IMR-90 (cell line): Measurements from ENCODE around the gene PKHD1. TPM values are rescaled to one million over a fixed set of nuclear protein-coding genes. Genes with fewer than 3 reads are reported as not detected.

ENCODE experiments used
- ATAC-seq: fragments of 200-7000 bp; cut with Tn5 transposase; 2 replicates; pipeline ENCODE4 v1.9.1; 2020; ENCODE audit warnings: low read depth, mild to moderate bottlenecking, moderate library complexity
- BruUV-seq: library from RNA; stranded (reverse); fragments of 400-500 nt; replicated peaks from 2 replicates; lab custom pipeline; 2021; lab: Mats Ljungman, UMichigan
- CTCF ChIA-PET: fragments of 300-600 bp; formaldehyde crosslinking; extraction: SDS; loops from one replicate; lab custom pipeline; 2021; ENCODE audit warnings: antibody characterized with exemption; lab: Yijun Ruan, JAX
- POLR2A ChIA-PET: fragments of 300-600 bp; sonication (Branson Sonifier 250); formaldehyde crosslinking; loops from one replicate; lab custom pipeline; 2022; ENCODE audit warnings: antibody characterized with exemption; ENCODE audit not compliant: unreplicated experiment; lab: Charles Lee
- DNase-seq: peaks from one replicate; pipeline ENCODE4 v3.0.0; 2013
- H2AFZ ChIP-seq: replicated peaks from 2 replicates; pipeline ENCODE3; 2013; ENCODE audit warnings: low read length, mild to moderate bottlenecking; ENCODE audit not compliant: poor library complexity
- H2AK5ac ChIP-seq: 2 replicates; pipeline ENCODE4 v1.6.1; 2013; ENCODE audit warnings: low read depth, low read length, inconsistent platforms
- H2AK9ac ChIP-seq: replicated peaks from 2 replicates; pipeline ENCODE3; 2013; ENCODE audit warnings: mild to moderate bottlenecking, low read depth, low read length, moderate library complexity; ENCODE audit not compliant: poor library complexity
- H2BK120ac ChIP-seq: 2 replicates; pipeline ENCODE4 v1.6.1; 2013; ENCODE audit warnings: low read depth, low read length, inconsistent platforms
- H2BK15ac ChIP-seq: 3 replicates; pipeline ENCODE4 v1.6.1; 2013; ENCODE audit warnings: low read depth, low read length, inconsistent platforms
- H2BK20ac ChIP-seq: 2 replicates; pipeline ENCODE4 v1.6.1; 2013; ENCODE audit warnings: low read depth, mild to moderate bottlenecking, inconsistent platforms, low read length, moderate library complexity
- H2BK5ac ChIP-seq: 2 replicates; pipeline ENCODE4 v1.6.1; 2013; ENCODE audit warnings: mild to moderate bottlenecking, low read depth, low read length, inconsistent platforms; ENCODE audit not compliant: poor library complexity, severe bottlenecking
- H3K14ac ChIP-seq: replicated peaks from 2 replicates; pipeline ENCODE4 v1.6.1; 2013; ENCODE audit warnings: low read depth, low read length, inconsistent platforms
- H3K18ac ChIP-seq: 2 replicates; pipeline ENCODE4 v1.6.1; 2013; ENCODE audit warnings: low read depth, low read length, control low read depth
- H3K23ac ChIP-seq: 2 replicates; pipeline ENCODE4 v1.6.1; 2013; ENCODE audit warnings: low read depth, low read length, inconsistent platforms
- H3K27ac ChIP-seq: 2 replicates; pipeline ENCODE4 v1.5.1; 2013; ENCODE audit warnings: mild to moderate bottlenecking, control low read depth, low read length; ENCODE audit not compliant: insufficient read depth
- H3K27me3 ChIP-seq: 2 replicates; pipeline ENCODE4 v1.6.1; 2013; ENCODE audit warnings: low read length; ENCODE audit not compliant: control insufficient read depth, insufficient read depth
- H3K36me3 ChIP-seq: 2 replicates; pipeline ENCODE4 v1.6.1; 2013; ENCODE audit warnings: low read length, mixed read lengths; ENCODE audit not compliant: control insufficient read depth, insufficient read depth
- H3K4ac ChIP-seq: 2 replicates; pipeline ENCODE4 v1.6.1; 2013; ENCODE audit warnings: low read depth, low read length, inconsistent platforms
- H3K4me1 ChIP-seq: 2 replicates; pipeline ENCODE4 v1.6.1; 2013; ENCODE audit warnings: low read length, mixed read lengths; ENCODE audit not compliant: control insufficient read depth, insufficient read depth
- H3K4me2 ChIP-seq: 2 replicates; pipeline ENCODE4 v1.6.1; 2013; ENCODE audit warnings: low read depth, mild to moderate bottlenecking, control low read depth, low read length, moderate library complexity
- H3K4me3 ChIP-seq: 2 replicates; pipeline ENCODE4 v1.5.1; 2013; ENCODE audit warnings: low read depth, mild to moderate bottlenecking, control low read depth, low read length, moderate library complexity; ENCODE audit not compliant: insufficient read depth
- H3K56ac ChIP-seq: 2 replicates; pipeline ENCODE4 v1.6.1; 2013; ENCODE audit warnings: low read length, inconsistent platforms; ENCODE audit not compliant: insufficient read depth; ENCODE audit errors: extremely low read depth
- H3K79me1 ChIP-seq, 2 experiments: 2 replicates each; pipeline ENCODE4 v1.6.1; 2013; ENCODE audit warnings: low read length in 2 of 2, inconsistent platforms in 1 of 2, low read depth in 1 of 2
- H3K9ac ChIP-seq: 2 replicates; pipeline ENCODE4 v1.6.1; 2013; ENCODE audit warnings: low read depth, low read length, control low read depth
- H3K9me1 ChIP-seq: 2 replicates; pipeline ENCODE4 v1.6.1; 2013; ENCODE audit warnings: low read length, inconsistent platforms; ENCODE audit not compliant: insufficient read depth
- H3K9me3 ChIP-seq: 2 replicates; pipeline ENCODE4 v1.6.1; 2013; ENCODE audit warnings: low read length; ENCODE audit not compliant: control insufficient read depth, insufficient read depth
- H4K20me1 ChIP-seq: 2 replicates; pipeline ENCODE4 v1.6.1; 2013; ENCODE audit warnings: low read length, inconsistent platforms; ENCODE audit not compliant: insufficient read depth
- H4K5ac ChIP-seq: 2 replicates; pipeline ENCODE4 v1.6.1; 2013; ENCODE audit warnings: mild to moderate bottlenecking, low read depth, low read length, control low read depth
- H4K8ac ChIP-seq, 2 experiments: 2 replicates each; pipeline ENCODE4 v1.6.1; 2013; ENCODE audit warnings: low read depth in 2 of 2, low read length in 2 of 2, control low read depth in 1 of 2, inconsistent platforms in 1 of 2
- H4K91ac ChIP-seq: 2 replicates; pipeline ENCODE4 v1.6.1; 2013; ENCODE audit warnings: low read depth, low read length, inconsistent platforms; ENCODE audit not compliant: insufficient read depth
- CEBPB ChIP-seq: IDR thresholded peaks from 2 replicates; pipeline ENCODE4 v1.6.1; 2012; ENCODE audit warnings: low read depth, low read length, improper control_type of control experiment
- CTCF ChIP-seq: conservative IDR thresholded peaks from 2 replicates; pipeline ENCODE4 v1.5.1; 2012; ENCODE audit warnings: mild to moderate bottlenecking, low read depth, low read length, improper control_type of control experiment
- FOS ChIP-seq: fragments of 150-350 bp; IDR thresholded peaks from 2 replicates; pipeline ENCODE4 v1.6.1; 2016; ENCODE audit warnings: low read depth, low read length
- MAFK ChIP-seq: IDR thresholded peaks from 2 replicates; pipeline ENCODE4 v1.6.1; 2012; ENCODE audit warnings: low read depth, low read length, improper control_type of control experiment
- MAZ ChIP-seq: IDR thresholded peaks from 2 replicates; pipeline ENCODE4 v1.6.1; 2012; ENCODE audit warnings: low read depth, mild to moderate bottlenecking, low read length, improper control_type of control experiment, moderate library complexity, borderline replicate concordance
- MXI1 ChIP-seq: IDR thresholded peaks from 2 replicates; pipeline ENCODE4 v1.6.1; 2012; ENCODE audit warnings: low read depth, mild to moderate bottlenecking, low read length, moderate library complexity, borderline replicate concordance
- NFE2L2 ChIP-seq: fragments of 150-350 bp; IDR thresholded peaks from 2 replicates; pipeline ENCODE4 v1.6.1; 2016; ENCODE audit warnings: low read depth, mild to moderate bottlenecking, low read length
- POLR2A ChIP-seq: IDR thresholded peaks from 2 replicates; pipeline ENCODE4 v1.6.1; 2012; ENCODE audit warnings: mild to moderate bottlenecking, low read depth, low read length
- RAD21 ChIP-seq: IDR thresholded peaks from 2 replicates; pipeline ENCODE4 v1.6.1; 2012; ENCODE audit warnings: low read length, improper control_type of control experiment
- RCOR1 ChIP-seq: IDR thresholded peaks from 2 replicates; pipeline ENCODE4 v1.6.1; 2012; ENCODE audit warnings: mild to moderate bottlenecking, low read length, improper control_type of control experiment; ENCODE audit not compliant: insufficient replicate concordance
- RFX5 ChIP-seq: IDR thresholded peaks from 2 replicates; pipeline ENCODE4 v1.8.0; 2012; ENCODE audit warnings: low read depth, mild to moderate bottlenecking, low read length, moderate library complexity
- SMC3 ChIP-seq: fragments of 150-350 bp; IDR thresholded peaks from 2 replicates; pipeline ENCODE4 v1.6.1; 2016; ENCODE audit warnings: low read depth, mild to moderate bottlenecking, antibody characterized with exemption, low read length, moderate library complexity
- USF2 ChIP-seq: fragments of 150-350 bp; IDR thresholded peaks from 2 replicates; pipeline ENCODE4 v1.6.1; 2017; ENCODE audit warnings: mild to moderate bottlenecking, antibody characterized with exemption, low read length, low read depth
- WGBS, 2 experiments: methylation state at CpG; one replicate each; pipeline versions ENCODE4 v1.1.5 to v1.1.7; 2013; ENCODE audit warnings: missing lambda C conversion rate in 2 of 2; ENCODE audit not compliant: insufficient read length in 1 of 2; ENCODE audit errors: extremely low coverage in 2 of 2; 5-methylcytosine and 5-hydroxymethylcytosine counted together
- dilution Hi-C: fragments of 300-500 bp; cut with HindIII; formaldehyde crosslinking; loops from one replicate; pipeline ENCODE4 v1.14.3; 2018; ENCODE audit warnings: low sequenced_read_pairs; ENCODE audit not compliant: unreplicated experiment
- in situ Hi-C: fragments of 300-500 bp; cut with MboI; formaldehyde crosslinking; loops from 3 replicates; pipeline ENCODE4 v1.14.3; 2019; ENCODE audit warnings: low sequenced_read_pairs, inconsistent platforms, mixed read lengths
- intact Hi-C: fragments of 100-400 bp; cut with micrococcal nuclease; formaldehyde crosslinking; loops from 2 replicates; pipeline ENCODE4 v1.10.0; 2022
- polyA plus RNA-seq, 3 experiments: library from polyadenylated mRNA; depleted of rRNA; stranded (reverse); fragments of >200 nt; gene quantifications; 2 replicates each; pipeline ENCODE4 v1.2.3, GENCODE V29; 2012; ENCODE audit warnings: low replicate concordance in 1 of 3
- total RNA-seq: library from RNA; depleted of rRNA; stranded (reverse); fragments of >200 nt; gene quantifications from 2 replicates; pipeline ENCODE4 v1.2.3, GENCODE V29; 2012
- TF ChIP-seq, protein P1 (sequence below): fragments of 150-350 bp; IDR thresholded peaks from 2 replicates; pipeline ENCODE4 v1.6.1; 2016; ENCODE audit warnings: low read depth, mild to moderate bottlenecking, low read length, moderate library complexity, borderline replicate concordance

Gene PKHD1
- total and polyA plus RNA-seq, 2 of the 4 experiments (the other 2 are of a cell fraction), result not detected

GRCh38 chr6:51725155-51725554 is 362.3 kb downstream of the PKHD1 start:
- no peaks in the 10 kb centered on the region for H4K20me1 ChIP-seq
- no peak overlapping the region for H3K4me2 ChIP-seq
- H2AK9ac ChIP-seq, result no peak overlapping the region
- H2AK5ac ChIP-seq, result no peak overlapping the region
- H3K9me3 ChIP-seq, result no peaks in the 10 kb centered on the region
- WGBS, 2 experiments, result 18% methylated on average over 2 of the region's 2 CpGs; no CpG with 5 or more reads in 1 of the 2 experiments
- no peak overlapping the region for H3K14ac ChIP-seq
- no peak overlapping the region for H2BK15ac ChIP-seq
- DNase-seq (no peak), ATAC-seq (no peak)
- no peaks in the 10 kb centered on the region for H3K36me3 ChIP-seq
- BruUV-seq, result no TSS peak
- H3K4me3 ChIP-seq, result no peak overlapping the region
- no peaks in the 10 kb centered on the region for H3K9me1 ChIP-seq
- no peak overlapping the region for H4K91ac ChIP-seq
- H2AFZ ChIP-seq, result no peak overlapping the region
- no peak overlapping the region for H2BK20ac ChIP-seq
- H3K9ac ChIP-seq, result no peak overlapping the region
- H3K27me3 ChIP-seq, result no peaks in the 10 kb centered on the region
- dilution Hi-C loops (no loop called here), intact Hi-C loops (no loop called here), in situ Hi-C loops (no loop called here)
- no peak for TF ChIP-seq MXI1
- TF ChIP-seq, protein P1, sequence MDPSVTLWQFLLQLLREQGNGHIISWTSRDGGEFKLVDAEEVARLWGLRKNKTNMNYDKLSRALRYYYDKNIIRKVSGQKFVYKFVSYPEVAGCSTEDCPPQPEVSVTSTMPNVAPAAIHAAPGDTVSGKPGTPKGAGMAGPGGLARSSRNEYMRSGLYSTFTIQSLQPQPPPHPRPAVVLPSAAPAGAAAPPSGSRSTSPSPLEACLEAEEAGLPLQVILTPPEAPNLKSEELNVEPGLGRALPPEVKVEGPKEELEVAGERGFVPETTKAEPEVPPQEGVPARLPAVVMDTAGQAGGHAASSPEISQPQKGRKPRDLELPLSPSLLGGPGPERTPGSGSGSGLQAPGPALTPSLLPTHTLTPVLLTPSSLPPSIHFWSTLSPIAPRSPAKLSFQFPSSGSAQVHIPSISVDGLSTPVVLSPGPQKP, result no peak
- no peak for TF ChIP-seq NFE2L2
- TF ChIP-seq FOS, result no peak
- TF ChIP-seq CTCF, result no peak
- no peak for TF ChIP-seq CEBPB
- no peak for TF ChIP-seq POLR2A
- no peak for TF ChIP-seq RFX5
- TF ChIP-seq USF2, result no peak
- no peak for TF ChIP-seq MAFK
- TF ChIP-seq RCOR1, result no peak
- no peak for TF ChIP-seq MAZ
- TF ChIP-seq SMC3, result no peak
- TF ChIP-seq RAD21, result no peak
- H3K23ac ChIP-seq, result no peak overlapping the region
- no peak overlapping the region for H3K56ac ChIP-seq
- ChIA-PET POLR2A (no interaction called here), CTCF (interaction anchor here (0.6 kb wide), 1 partner anchor 189 kb away, joined by 3 read pairs; no protein-coding TSS in a partner anchor)
- no peak overlapping the region for H3K27ac ChIP-seq
- no peak overlapping the region for H4K5ac ChIP-seq
- no peak overlapping the region for H3K18ac ChIP-seq
- H4K8ac ChIP-seq, result no peak overlapping the region
- H3K4ac ChIP-seq, result no peak overlapping the region
- no peaks in the 10 kb centered on the region for H3K4me1 ChIP-seq
- no peak overlapping the region for H2BK5ac ChIP-seq
- no peak overlapping the region for H2BK120ac ChIP-seq
- no peaks in the 10 kb centered on the region for H3K79me1 ChIP-seq
